ENCODE data around the gene RBM6.
A peak's percentile ranks its signal among the peaks of the same experiment; 100 is the strongest.

Gene RBM6

GRCh38 chr3:50095352-50095998 is 155.5 kb downstream of the RBM6 start:
- DNase-seq, result no peak

GRCh38 chr3:50100386-50100785 is 160.4 kb downstream of the RBM6 start:
- DNase-seq, result no peak

- no peak for DNase-seq
These were observed 161.3 kb downstream of the RBM6 start for GRCh38 chr3:50100956-50101845.

- DNase-seq, result no peak
These were observed 162.6 kb downstream of the RBM6 start for GRCh38 chr3:50102558-50102957.

- DNase-seq, result no peak
These were observed 171.8 kb downstream of the RBM6 start for GRCh38 chr3:50111757-50112156.

- DNase-seq, result peak; percentile 75 to 81
These were observed 172.5 kb downstream of the RBM6 start for GRCh38 chr3:50112462-50112861.

GRCh38 chr3:50117120-50117519 is 177.2 kb downstream of the RBM6 start:
- DNase-seq, result no peak

GRCh38 chr3:50118237-50118636 is 178.3 kb downstream of the RBM6 start:
- no peak for DNase-seq

- no peak for DNase-seq
These were observed 179.8 kb downstream of the RBM6 start for GRCh38 chr3:50119786-50120185.

GRCh38 chr3:50120364-50121071 is 180.6 kb downstream of the RBM6 start:
- DNase-seq, result peak in 1 of 2 experiments; percentile 32

GRCh38 chr3:50121072-50122032 is 181.4 kb downstream of the RBM6 start:
- DNase-seq, result peak; percentile 35 to 86

GRCh38 chr3:50122071-50122470 is 182.1 kb downstream of the RBM6 start:
- DNase-seq, result no peak

- no peak for DNase-seq
These were observed 182.9 kb downstream of the RBM6 start for GRCh38 chr3:50122661-50123391.

- no peak for DNase-seq
These were observed 183.6 kb downstream of the RBM6 start for GRCh38 chr3:50123394-50124051.

GRCh38 chr3:50124052-50124799 is 184.3 kb downstream of the RBM6 start:
- DNase-seq, result peak in 1 of 2 experiments; percentile 52

GRCh38 chr3:50124800-50125178 is 184.8 kb downstream of the RBM6 start:
- no peak for DNase-seq

GRCh38 chr3:50125541-50126286 is 185.8 kb downstream of the RBM6 start:
- no peak for DNase-seq

- DNase-seq, result peak; percentile 13 to 40
These were observed 186.6 kb downstream of the RBM6 start for GRCh38 chr3:50126287-50127211.
